GM13976 (cell line): ENCODE data around the gene SNX3.
"Not testable (repeated sequence)": the region's sequence is repeated elsewhere in the genome, so short reads cannot be mapped to it uniquely, and the experiment has no call there.

ENCODE experiments used
- DNase-seq: peaks from one replicate; pipeline ENCODE4 v3.0.0; 2012; ENCODE audit warnings: low spot score
- in situ Hi-C: fragments of 300-500 bp; cut with MboI; formaldehyde crosslinking; loops from one replicate; pipeline ENCODE4 v1.12.0; 2022; ENCODE audit warnings: low sequenced_read_pairs, mixed read lengths, inconsistent platforms; ENCODE audit not compliant: unreplicated experiment
- TF ChIP-seq, protein P1 (sequence below): IDR thresholded peaks from 2 replicates; pipeline ENCODE4 v1.5.1; 2012; ENCODE audit warnings: borderline replicate concordance, mild to moderate bottlenecking; ENCODE audit not compliant: insufficient read depth; ENCODE audit errors: extremely low read depth, missing control alignments, control extremely low read depth

The SNX3 gene

DNA sequence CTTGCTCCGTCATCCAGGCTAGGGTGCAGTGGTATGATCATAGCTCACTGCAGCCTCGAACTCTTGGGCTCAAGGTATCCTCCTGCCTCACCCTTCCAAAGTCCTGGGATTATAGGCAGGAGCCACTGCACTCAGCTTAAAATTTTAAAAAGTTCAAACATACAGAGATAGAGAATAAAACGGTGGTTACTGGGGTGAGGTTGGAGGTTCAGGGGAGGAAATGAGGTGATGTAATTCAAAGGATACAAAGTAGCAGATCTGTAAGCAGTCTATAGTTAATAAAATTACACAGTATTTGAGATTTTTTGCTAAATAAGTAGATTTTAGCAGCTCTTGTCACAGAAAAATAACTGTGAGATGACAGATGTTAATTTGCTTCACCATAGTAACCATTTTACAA is 26.5 kb upstream of the SNX3 start:
- DNase-seq, result no peak
- TF ChIP-seq, protein P1, sequence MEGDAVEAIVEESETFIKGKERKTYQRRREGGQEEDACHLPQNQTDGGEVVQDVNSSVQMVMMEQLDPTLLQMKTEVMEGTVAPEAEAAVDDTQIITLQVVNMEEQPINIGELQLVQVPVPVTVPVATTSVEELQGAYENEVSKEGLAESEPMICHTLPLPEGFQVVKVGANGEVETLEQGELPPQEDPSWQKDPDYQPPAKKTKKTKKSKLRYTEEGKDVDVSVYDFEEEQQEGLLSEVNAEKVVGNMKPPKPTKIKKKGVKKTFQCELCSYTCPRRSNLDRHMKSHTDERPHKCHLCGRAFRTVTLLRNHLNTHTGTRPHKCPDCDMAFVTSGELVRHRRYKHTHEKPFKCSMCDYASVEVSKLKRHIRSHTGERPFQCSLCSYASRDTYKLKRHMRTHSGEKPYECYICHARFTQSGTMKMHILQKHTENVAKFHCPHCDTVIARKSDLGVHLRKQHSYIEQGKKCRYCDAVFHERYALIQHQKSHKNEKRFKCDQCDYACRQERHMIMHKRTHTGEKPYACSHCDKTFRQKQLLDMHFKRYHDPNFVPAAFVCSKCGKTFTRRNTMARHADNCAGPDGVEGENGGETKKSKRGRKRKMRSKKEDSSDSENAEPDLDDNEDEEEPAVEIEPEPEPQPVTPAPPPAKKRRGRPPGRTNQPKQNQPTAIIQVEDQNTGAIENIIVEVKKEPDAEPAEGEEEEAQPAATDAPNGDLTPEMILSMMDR, result no peak
- in situ Hi-C loops, result no loop called here

DNA sequence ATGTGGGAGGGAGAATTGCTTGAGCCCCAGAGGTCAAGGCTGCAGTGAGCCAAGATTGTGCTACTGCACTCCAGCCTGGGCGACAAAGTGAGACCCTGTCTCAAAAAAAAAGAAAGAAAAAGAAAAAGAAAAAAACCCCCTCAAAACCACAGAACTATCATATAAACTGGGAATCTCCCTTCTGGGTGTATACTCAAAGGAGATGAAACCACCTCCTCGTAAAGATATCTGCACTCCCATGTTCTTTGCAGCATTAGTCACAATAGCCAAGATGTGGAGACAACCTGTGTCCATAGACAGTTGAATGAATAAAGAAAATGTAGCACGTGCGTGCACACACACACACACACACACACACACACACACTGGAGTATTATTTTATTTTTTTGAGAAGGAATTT is 25.5 kb upstream of the SNX3 start:
- DNase-seq, result no peak
- in situ Hi-C loops, result no loop called here
- TF ChIP-seq, protein P1, result no peak

DNA sequence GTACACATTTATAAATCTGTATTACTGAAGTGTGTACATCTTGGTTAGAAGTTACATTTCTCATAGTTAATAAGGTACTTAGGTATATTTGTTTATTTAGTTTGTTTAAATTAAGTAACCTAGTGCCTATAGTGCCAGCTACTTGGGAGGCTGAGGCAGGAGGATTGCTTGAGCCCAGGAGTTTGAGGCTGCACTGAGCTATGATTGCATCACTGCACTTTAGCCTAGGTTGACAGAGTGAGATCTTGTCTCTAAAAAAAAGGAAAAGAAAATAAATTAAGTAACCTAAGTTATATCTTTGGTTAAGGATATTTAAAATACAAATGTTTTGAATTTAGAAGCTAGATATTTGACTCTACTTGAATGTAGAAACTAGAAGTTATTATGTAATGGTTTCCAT is 24.5 kb upstream of the SNX3 start:
- DNase-seq, result no peak
- in situ Hi-C loops, result no loop called here
- TF ChIP-seq, protein P1, result no peak

DNA sequence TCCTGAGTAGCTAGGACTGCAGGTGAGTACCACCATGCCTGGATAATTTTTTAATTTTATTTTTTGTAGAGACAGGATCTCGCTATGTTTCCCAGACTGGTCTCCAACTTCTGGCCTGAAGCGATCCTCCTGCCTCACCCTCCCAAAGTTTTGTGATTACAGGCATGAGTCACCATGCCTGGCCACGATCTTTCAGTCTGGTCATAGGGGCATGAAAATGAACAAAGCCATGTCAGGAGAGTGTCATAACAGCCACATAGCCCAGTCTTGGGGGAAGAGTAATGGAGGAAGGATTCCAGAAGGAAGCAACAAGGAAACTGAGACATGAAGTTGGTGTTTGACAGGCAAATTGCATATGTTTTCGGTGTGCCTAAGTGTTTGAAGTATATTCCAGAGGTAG is 17.0 kb upstream of the SNX3 start:
- TF ChIP-seq, protein P1, result no peak
- in situ Hi-C loops, result no loop called here
- no peak for DNase-seq

DNA sequence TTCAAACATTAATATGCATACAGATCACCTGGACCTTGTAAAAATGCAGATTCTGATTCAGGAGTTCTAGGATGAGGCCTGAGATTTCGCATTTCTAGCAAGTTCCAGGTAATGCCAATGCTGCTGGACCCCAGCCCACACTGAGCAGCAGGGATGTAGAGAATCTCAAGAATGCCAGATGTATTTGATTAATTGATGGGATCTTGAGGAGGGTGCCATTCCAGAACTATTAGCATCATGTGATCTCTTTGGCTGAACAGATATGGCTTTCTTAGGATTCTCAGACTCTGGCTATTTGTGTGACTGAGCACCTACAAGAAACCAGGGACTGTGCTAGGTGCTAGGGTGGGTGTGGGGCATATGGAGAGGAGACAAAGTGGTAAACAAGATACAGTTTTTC is 16.5 kb upstream of the SNX3 start:
- TF ChIP-seq, protein P1, result no peak
- no peak for DNase-seq
- in situ Hi-C loops, result no loop called here

DNA sequence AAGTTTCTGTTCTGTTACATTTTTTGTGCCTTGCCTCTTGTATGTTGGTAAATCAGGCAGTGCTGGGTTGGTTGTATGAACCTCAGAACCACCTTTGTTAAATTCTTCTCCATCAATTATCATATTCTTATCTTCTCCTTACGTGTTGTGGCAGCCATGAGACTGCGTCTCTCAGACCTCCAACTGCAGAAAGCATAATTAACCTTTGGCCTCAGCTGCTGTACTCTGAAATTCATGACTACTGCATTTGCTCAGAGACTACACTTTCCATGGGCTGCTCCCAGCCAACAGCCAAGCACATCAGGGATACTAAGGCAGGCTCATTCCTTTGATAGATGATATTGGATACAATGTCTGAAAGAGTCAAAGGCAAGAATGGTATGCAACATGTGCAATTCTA is 15.1 kb upstream of the SNX3 start:
- DNase-seq, result no peak
- TF ChIP-seq, protein P1, result no peak
- in situ Hi-C loops, result no loop called here

DNA sequence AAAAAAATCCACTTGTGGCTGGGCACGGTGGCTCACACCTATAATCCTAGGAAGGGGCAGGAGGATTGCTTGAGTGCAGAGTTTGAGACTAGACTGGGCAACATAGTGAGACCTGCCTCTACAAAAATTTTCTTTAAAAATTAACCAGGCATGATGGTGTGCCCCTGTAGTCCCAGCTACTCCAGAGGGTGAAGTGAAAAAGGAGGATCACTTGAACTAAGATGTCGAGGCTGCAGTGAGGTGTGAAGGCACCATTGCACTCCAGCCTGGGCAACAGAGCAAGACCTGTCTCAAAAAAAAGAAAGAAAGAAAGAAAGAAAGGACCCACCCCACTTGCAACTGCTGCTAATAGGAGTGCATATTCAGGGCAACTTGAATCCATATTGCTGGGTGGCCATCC is 13.7 kb upstream of the SNX3 start:
- in situ Hi-C loops, result no loop called here

DNA sequence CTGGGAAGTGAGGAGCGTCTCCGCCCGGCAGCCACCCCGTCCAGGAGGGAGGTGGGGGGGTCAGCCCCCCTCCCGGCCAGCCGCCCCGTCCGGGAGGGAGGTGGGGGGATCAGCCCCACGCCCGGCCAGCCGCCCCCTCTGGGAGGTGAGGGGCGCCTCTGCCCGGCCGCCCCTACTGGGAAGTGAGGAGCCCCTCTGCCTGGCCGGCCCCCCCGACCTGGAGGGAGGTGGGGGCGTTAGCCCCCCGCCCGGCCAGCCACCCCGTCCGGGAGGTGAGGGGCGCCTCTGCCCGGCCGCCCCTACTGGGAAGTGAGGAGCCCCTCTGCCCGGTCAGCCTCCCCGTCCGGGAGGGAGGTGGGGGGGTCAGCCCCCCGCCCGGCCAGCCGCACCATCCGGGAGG is 9.1 kb upstream of the SNX3 start:
- DNase-seq, in situ Hi-C loops: not testable (repeated sequence)

More for the DNA sequence above, 13.7 kb upstream of the SNX3 start:
- no peak for DNase-seq
- TF ChIP-seq, protein P1, result no peak
